NCI-H446 treated with DMSO at 0.1 percent for 48 hours (cell line): ENCODE results near the gene NPIPB6.

ENCODE experiments used
- DNase-seq: peaks from one replicate; lab custom pipeline; 2025; lab: John Stamatoyannopoulos, UW

Gene NPIPB6

DNA sequence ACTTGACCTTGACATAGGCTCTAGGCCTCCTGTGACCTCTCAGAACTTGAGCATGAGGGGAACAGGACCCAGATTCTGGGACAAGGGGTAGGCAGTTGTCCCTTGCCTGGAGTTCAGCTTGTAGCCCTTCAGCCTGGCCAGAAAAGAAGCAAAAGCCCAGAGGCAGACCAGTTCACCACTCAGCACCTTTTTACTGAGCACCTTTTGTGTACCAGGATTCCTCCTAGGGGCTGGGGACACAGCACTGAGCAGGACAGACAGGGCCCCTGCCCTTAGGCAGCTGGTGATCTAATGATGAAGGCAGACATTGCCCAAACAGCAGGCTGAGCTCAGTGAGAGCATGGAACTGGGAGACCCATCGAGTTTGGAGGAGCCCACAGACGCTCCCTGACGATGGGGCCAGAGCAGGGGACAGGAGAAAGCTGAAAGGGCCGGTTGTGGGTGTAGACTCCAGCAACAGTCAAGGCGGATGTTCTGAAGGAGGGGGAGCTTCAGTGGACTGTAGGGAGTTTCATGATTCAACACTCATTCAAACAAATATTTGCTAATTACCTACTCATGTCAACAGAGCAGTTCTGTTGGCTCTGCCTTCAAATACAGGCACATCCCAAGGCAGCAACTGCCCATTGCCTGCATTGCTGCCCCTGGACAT, 38.9 kb downstream of the NPIPB6 start:
- no peak for DNase-seq

DNA sequence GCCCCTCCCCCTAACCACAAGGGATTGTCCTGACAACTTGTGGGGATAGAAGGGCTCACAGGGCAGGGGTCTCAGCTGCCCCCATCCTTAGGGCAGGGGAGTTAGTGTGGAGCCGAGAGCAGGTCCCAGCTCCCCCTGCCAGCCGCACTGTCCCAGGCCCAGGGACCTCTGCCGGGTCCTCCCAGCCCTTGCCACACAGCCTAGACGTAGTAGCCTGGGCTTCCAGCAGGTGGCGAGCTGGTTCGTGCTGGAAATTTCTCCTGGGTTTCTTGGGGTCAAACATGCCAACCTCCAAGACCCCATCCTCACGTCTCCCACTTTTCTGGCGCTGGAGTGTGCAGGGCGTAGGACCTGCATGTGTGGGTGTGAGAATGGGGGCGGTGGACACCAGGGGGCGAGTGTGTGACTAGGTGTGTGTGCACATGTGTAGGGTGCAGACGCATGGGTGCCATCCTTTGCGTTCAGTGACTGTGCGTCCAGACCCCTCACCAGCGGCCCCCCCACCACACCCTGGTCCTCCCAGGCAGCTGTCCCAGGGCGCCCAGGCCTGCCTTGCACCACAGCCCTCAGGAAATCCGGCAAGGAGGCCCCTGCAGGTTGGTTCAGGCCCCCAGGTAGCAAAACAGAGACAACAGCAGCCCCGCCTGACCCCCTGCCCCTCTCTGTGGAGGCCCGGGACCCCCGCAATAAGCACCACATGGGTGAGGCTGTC, 41.5 kb downstream of the NPIPB6 start:
- no peak for DNase-seq

DNA sequence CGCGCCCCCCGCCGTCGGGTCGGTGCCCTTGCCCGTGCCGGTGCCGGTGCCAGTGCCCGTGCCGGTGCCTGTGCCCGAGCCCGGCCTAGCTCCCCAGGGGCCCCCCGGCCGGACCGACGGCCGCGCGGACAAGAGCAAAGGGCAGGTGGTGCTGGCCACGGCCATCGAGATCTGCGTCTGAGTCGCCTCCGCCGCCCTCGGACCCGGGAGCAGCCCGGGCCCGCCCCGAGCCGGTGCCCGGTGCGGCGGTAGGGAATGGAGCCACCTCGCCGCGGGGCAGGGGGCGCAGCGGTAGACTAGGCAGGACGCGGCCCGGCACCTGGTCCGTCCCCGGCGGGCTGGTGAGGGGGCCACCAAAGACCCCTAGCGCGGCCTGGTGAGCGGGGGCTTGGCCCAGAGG, 42.6 kb downstream of the NPIPB6 start:
- DNase-seq = no peak

DNA sequence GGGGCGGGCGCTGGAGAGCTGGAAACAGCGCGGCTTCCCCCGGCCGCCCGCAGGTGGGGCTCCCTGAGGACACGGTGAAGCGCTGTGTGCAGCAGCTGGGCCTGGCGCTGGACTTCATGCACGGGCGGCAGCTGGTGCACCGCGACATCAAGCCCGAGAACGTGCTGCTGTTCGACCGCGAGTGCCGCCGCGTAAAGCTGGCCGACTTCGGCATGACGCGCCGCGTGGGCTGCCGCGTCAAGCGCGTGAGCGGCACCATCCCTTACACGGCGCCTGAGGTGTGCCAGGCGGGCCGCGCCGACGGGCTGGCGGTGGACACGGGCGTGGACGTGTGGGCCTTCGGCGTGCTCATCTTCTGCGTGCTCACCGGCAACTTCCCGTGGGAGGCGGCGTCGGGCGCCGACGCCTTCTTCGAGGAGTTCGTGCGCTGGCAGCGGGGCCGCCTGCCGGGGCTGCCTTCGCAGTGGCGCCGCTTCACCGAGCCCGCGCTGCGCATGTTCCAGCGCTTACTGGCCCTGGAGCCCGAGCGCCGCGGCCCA, 43.2 kb downstream of the NPIPB6 start:
- DNase-seq = no peak

DNA sequence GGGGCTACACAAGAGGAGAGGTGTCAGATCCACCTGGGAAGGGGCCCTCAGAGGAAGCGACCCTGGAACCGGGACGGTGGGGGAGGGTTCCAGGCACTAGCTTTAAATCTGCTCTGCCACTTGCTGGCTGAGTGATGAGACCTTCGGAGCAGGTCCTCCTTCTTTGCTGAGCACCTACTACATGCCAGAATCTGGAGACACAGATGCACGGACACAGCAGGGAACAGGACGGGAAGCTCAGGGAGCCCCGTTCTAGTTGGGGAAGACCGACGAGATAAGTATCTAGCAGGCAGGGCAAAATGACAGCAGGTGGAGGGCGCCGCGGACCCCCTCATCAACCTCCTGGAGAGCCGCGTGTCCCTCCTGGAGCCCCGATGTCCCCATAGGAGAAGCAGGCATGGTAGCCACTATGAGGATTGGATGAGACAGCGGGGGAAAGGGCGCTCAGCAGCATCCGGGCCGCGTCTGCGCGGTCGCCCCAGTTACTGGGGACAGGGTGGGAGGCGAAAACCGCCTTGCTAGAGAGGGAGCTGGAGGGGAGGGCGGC, 43.8 kb downstream of the NPIPB6 start:
- DNase-seq = no peak

DNA sequence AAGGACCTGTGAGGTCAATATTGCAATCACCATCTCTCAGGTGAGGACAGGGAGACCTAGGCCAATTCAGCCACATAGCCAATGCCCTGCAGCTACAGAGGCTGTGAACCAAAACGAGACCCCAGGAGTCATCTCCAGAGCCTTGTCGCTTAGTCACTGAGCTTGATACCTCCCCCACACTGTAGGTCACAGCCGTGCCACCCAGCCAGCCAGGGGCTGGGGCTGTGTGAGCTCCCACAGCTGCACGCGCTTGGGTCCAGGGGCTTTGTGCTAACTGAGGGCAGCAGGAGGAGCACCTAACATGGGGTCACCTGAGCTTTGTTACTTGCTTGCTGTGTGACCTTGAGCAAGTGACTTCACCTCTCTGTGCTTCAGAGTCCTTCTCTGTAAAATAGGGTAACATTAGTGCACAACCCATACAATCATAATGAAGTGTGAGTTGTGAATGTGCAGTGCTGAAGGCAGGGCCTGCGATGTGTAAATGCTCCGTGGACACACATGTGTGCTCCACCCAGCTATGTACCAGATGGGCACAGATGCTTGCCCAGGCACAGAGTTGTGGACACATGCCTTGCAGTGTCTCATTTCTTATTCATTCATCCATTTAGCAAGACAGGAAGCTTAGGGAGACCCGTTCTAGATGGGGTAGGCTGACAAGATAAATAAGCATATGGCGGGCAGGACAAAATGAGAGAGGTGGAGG, 45.1 kb downstream of the NPIPB6 start:
- DNase-seq = no peak

DNA sequence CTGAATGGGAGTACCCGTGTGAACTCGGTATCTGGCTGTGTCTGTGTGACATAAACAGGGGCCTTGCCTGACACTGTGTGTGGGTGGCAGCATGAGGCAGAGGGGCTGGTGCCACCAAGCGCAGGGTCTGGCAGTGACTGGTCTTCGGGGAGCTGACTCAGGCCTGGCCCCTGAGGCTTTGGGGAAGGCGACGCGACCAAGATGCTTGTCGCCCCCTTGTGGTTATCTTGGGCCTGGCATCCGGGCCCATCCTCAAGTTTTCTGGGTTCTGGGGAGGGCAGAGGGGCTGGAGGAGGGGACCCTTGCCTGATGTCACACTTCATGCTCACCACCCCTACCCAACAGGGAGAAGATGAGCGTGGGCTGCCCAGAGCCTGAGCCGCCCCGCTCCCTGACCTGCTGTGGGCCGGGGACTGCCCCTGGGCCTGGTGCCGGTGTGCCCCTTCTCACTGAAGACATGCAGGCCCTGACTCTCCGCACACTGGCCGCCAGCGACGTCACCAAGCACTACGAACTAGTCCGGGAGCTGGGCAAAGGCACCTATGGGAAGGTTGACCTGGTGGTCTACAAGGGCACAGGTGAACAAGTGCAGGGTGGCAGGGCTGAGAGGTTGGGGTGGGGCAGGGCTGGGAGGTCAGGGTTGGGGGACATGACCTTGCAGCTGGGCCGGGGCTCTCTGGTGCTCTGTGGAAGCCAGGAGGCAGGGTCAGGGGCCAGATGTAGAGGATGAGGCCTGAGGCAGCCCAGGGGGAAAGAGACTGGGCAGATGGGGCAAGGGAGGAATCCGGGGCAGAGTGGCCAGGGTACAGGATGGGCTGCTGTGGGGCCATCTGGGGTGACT, 46.0 kb downstream of the NPIPB6 start:
- no peak for DNase-seq

DNA sequence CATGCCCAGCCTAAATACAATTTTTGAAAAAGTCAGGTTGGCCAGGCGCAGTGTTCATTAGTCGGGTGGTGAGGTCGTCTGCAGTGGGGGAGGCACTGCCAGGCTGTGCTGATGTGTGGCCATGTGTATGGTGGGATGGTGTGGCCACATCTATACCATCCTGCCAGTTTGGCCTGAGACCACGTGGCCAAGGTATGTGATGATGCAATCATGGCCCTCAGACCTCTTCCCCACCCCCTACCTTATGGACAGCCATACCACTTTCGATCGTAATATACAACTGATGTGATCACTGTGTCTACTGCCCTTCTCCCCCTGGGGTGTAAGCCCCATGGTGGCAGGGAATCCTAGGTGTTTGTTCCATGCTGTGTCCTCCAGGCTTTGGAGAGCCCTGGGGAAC, 47.3 kb downstream of the NPIPB6 start:
- DNase-seq = no peak

DNA sequence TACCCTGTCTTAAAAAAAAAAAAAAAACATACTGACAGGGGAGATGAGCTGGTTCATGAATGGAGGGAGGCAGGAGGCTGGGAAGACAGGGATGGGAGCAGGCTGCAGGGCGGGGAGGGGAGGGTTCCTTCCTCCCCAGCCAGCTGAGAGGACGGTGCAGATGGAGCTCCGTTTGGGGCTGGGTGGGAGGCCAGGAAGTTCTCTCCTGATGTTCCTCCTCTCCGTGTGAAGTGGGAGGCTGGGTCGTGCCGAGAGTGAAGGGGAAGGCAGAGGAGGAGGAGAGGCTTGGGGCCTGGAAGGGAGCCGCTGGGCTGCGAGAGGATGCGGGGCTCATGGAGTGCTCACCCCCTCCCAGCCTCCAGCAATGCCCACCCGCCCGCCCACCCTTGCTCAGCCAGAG, 49.7 kb downstream of the NPIPB6 start:
- DNase-seq = no peak

DNA sequence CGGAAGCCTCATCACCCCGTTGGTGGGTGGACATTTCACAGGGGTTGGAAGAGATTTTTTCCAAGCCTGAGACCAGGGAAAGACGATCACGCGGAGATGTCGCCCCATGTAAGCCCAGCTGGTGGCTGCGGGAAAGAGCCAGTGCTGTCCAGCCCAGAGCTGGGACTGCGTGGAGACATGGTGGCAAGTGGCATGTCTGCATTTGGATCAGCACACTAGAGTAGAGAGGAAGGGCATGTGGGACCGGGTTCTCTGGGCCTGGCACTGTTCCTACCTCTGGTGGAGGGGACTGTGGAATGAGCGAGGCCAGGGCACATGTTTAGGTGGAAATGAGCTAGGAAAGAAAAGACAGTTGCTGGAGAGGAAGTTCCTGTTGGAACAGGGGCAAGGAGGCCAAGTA, 51.0 kb downstream of the NPIPB6 start:
- no peak for DNase-seq

DNA sequence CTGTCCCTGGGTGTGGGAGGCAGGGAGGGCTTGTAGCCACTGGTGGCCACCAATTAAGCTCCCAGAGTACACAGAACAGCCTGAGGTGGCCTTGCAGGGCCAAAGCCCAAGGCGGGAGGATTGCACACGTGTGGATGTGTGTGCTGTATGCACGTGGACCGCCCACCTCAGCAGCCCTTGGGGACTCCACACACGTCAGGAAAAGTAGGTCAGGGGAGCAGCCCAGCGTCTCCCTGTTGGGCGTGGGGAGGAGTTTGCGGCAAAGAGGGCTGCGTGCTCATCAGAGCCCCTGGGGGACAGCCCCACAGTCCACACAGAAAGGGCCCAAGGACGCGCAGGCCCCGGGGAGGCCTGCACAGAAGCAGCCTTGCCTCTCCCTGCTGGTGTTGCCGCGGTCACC, 51.4 kb downstream of the NPIPB6 start:
- DNase-seq = no peak

DNA sequence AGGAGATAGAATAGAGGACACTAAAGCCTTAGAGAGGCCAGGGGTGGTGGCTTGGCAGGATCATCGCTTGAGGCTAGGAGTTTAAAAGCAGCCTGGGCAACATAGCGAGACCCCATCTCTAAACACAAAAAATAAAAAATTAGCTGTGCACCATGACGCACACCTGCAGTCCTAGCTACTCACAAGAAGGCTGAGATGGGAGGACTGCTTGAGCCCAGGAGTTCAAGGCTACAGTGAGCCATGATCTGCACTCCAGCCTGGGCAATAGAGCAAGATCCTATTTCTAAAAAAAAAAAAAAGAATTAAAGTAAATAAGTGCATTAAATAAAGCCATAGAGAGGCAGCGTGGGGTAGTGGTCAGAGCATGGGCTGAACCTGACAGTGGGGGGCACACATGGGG, 51.9 kb downstream of the NPIPB6 start:
- no peak for DNase-seq

DNA sequence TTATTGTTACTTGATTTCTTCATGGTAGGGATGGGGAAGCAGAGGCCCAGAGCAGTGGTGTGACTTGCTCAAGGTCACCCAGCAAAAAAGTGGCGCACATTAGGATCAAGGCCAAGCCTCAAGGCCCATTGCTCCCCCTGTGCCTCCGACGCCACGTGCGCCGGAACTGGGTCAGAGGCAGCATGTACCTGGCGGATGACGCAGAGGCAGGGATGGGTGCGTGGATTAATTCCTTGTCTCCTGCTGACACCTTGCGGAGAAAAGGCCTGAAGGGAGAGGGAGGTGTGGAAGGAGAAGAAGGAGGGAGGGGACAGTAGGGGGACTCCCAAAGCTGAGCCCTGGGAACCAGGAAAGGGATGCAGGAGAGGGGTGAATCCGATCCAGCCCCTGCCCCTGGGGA, 52.5 kb downstream of the NPIPB6 start:
- no peak for DNase-seq

DNA sequence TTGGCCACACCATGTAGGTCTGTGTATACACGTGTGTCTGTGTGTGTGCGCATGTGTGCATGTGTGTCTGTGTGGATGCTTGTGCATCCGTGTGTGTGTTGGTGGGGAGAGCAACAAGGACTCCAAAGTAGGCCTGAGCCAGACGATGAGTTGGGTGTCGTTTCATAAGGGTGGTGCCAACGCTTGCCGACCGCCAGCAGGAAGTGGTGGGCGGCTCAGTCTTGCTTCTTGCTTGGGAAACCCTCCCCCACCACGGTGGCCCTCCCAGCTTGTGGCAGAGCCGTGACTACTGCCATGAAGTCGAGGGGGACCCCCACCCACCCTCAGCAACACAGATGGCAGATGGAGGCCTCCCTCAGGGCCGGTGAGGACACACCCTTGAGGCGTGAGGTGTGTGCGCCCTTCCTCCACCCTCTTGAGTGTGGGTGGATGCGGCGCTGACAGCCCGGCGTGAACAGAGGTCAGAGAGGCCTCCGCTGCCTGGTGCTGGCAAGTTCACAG, 53.4 kb downstream of the NPIPB6 start:
- no peak for DNase-seq

DNA sequence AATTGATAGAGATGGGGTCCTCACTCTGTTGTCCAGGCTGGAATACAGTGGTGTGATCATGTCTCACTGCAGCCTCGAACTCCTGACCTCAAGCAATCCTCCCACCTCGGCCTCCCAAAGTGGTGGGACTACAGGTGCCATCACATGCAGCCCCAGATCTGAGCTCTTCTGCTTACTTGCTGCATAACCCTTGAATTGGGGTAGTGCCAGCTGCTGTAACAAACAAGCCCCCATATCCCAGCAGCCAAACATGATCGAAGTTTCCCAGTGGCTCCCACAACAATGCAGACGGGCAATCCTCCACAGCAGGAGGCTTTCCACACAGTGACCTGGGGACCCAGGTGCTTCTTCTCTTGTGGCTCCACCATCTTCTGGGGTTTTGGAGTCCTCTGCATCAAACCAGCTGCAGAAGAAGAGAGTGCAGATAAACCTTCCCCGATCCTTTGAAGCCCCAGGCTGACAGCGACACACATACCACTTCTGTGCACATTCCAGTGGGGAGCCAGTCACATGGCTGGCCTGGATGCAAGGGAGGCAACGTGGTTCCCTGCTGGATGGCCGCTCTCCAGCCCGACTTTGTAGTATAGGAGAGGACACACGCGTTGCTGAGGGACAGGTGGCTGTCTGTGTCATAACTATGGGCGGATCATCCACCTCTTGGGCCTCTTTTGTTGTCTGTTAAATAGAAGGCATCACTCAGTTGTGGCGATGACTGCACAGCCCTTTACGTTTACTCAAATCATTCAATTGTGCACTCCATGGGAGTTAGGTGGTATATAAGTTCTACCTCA, 54.3 kb downstream of the NPIPB6 start:
- no peak for DNase-seq

DNA sequence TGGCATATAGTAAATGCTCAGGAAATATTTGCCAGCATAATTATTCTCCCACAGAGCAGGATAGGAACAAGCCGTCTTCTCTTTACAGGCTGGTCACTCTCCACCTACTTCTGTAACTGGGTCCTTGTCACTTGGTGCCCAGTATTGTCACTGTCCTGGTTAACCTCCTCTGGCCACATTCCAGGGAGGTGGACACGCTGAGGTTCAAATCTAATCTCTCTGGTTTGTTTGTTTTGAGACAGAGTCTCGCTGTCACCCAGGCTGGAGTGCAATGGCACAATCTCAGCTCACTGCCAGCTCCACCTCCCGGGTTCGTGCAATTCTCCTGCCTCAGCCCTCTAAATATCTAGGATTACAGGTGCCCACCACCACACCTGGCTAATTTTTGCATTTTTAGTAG, 55.4 kb downstream of the NPIPB6 start:
- no peak for DNase-seq

DNA sequence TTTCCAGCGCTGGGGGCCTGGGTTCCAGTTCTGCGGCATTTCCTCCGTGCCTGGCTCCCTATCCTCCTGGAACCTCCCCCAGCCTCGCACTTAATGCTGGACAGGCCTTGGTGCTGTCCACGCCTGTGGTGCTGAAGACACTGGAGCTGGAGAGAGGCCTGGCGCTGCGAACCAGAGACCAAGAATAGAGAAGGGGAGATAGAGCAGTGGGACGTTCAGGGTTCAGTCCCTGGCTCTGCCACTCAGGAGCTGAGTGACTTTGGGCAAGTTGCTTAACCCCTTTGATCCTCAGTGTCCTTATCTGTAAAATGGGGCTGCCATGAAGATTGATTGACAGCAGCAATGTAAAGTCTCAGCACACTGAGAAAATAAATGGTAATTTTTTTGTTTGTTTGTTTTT, 59.1 kb downstream of the NPIPB6 start:
- DNase-seq = no peak

DNA sequence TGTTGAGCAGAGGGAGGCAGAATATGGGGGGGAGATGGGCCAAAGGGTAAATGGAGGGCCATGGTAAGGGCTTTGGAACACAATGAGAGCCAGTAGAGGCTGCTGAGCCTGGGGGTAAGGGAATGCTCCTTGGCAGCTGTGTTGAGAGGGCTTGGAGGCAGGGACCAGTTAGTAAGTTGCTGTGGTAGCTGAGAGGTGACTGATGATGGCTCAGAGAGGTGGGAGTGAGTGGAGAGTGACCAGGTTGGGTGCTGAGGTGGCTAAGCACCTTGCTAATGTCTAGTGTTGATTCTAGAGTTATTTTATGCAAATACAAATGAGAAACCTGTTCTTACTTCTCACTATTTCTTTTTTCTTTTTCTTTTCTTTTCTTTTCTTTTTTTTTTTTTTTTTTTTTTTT, 60.2 kb downstream of the NPIPB6 start:
- no peak for DNase-seq

DNA sequence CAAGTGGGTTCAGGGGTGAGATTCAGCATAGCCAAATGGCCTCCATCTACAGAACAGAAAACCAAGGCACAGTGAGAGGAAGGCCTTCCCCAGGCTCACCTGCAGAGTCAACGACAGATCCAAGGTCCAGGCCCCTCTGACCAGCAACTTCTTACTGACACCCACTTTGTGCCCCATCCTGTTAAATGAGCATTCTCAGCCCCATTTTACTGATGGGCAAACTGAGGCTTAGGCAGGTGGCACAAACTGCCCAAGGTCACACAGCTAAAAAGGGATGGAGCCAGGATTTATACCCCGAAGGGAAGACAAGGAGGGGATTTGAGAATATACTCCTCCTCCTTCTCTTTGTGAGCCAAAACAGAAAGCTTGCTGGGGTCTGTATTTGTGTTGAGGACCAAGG, 61.7 kb downstream of the NPIPB6 start:
- no peak for DNase-seq

DNA sequence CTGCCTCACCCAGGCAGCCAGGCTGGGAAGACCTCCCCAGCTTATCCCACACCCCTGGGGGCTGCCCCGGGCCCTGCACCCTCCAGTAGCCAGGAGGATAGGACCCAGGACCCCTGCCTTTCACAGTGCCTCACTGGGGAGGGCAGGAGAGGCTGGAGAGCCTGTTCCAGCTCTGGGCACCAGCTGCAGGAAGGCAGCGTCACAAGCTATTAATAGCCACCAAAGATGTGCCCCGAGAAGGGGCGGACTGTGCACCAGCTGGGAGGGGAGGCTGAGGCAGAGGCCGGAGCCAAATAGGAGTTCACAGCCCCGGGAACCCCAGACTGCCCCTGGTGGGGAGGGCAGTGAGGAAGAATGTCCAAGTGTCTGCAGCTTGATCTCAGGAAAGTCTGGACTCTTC, 62.2 kb downstream of the NPIPB6 start:
- no peak for DNase-seq

DNA sequence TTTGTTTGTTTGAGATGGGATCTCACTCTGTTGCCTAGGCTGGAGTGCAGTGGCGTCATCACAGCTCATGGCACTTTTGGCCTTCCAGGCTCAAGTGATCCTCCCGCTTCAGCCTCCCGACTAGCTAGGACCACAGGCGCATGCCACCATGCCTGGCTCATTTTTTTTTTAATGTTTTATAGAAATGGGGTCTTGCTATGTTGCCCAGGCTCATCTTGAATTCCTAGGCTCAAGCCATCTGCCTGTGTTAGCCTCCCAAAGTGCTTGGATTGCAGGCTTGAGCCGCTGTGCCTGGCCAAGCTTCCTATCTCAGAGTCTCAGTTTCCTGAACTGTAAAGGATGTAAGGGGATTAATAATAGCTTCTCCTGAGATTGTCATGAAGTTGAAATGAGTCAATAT, 63.0 kb downstream of the NPIPB6 start:
- DNase-seq = no peak
